HG02571 (cell line): ENCODE data around the gene PLXNB1.
A peak's percentile ranks its signal among the peaks of the same experiment; 100 is the strongest.
"Not testable (repeated sequence)": the region's sequence is repeated elsewhere in the genome, so short reads cannot be mapped to it uniquely, and the experiment has no call there.

Experiments
- ATAC-seq: cut with Tn5 transposase; IDR thresholded peaks from one replicate; pipeline ENCODE4 v1.9.1; 2021; ENCODE audit warnings: mild to moderate bottlenecking, moderate library complexity; ENCODE audit not compliant: unreplicated experiment

PLXNB1 gene

GRCh38 chr3:48464713-48465221 is 34.9 kb upstream of the PLXNB1 start:
- no peak for ATAC-seq

GRCh38 chr3:48463703-48464102 is 33.8 kb upstream of the PLXNB1 start:
- ATAC-seq: no peak

- not testable (repeated sequence) for ATAC-seq
These were observed 31.9 kb upstream of the PLXNB1 start for GRCh38 chr3:48461767-48462166.

- no peak for ATAC-seq
These were observed 30.6 kb upstream of the PLXNB1 start for GRCh38 chr3:48460517-48460902.

GRCh38 chr3:48459773-48460516 is 30.1 kb upstream of the PLXNB1 start:
- no peak for ATAC-seq

- ATAC-seq: no peak
These were observed 29.4 kb upstream of the PLXNB1 start for GRCh38 chr3:48459331-48459730.

- no peak for ATAC-seq
These were observed 26.6 kb upstream of the PLXNB1 start for GRCh38 chr3:48456456-48456855.

GRCh38 chr3:48451270-48451669 is 21.4 kb upstream of the PLXNB1 start:
- ATAC-seq: no peak

GRCh38 chr3:48446425-48447193 is 16.7 kb upstream of the PLXNB1 start, which contains the start of gene ATRIP:
Gene ATRIP (plus strand): TSS chr3:48446737. CDS start chr3:48446846, 109 bp downstream.
- ATAC-seq: peak; percentile 80

- no peak for ATAC-seq
These were observed 16.1 kb upstream of the PLXNB1 start for GRCh38 chr3:48446043-48446424.

GRCh38 chr3:48445277-48445882 is 15.5 kb upstream of the PLXNB1 start:
- ATAC-seq: no peak

- ATAC-seq: no peak
These were observed 12.1 kb upstream of the PLXNB1 start for GRCh38 chr3:48441940-48442339.

GRCh38 chr3:48440590-48440958 is 10.7 kb upstream of the PLXNB1 start:
- ATAC-seq: peak; percentile 5

- peak; percentile 92 for ATAC-seq
These were observed 10.1 kb upstream of the PLXNB1 start, which contains the start of the genes CCDC51 and TMA7 for GRCh38 chr3:48439820-48440589. Gene CCDC51 (minus strand): TSS chr3:48440119. CDS start chr3:48435128, 4,991 bp downstream. Gene TMA7 (plus strand): TSS chr3:48440257. CDS start chr3:48440297, 40 bp downstream.

GRCh38 chr3:48437812-48438211 is 7.9 kb upstream of the PLXNB1 start:
- no peak for ATAC-seq

- ATAC-seq: no peak
These were observed 7.0 kb upstream of the PLXNB1 start for GRCh38 chr3:48436855-48437254.

- ATAC-seq: no peak
These were observed 6.5 kb upstream of the PLXNB1 start for GRCh38 chr3:48436477-48436787.

GRCh38 chr3:48435774-48436476 is 6.0 kb upstream of the PLXNB1 start:
- ATAC-seq: no peak

GRCh38 chr3:48435223-48435595 is 5.3 kb upstream of the PLXNB1 start:
- no peak for ATAC-seq

GRCh38 chr3:48434591-48435222 is 4.8 kb upstream of the PLXNB1 start:
- ATAC-seq: no peak
